Left ventricle myocardium inferior (tissue), 1 donor: ENCODE measurements around the gene AFDN. TPM values are rescaled to one million over a fixed set of nuclear protein-coding genes. Genes with fewer than 3 reads are reported as not detected.

Source experiments
- DNase-seq: peaks from one replicate; pipeline ENCODE4 v3.0.0-alpha.2; 2020
- H3K27ac ChIP-seq: fragments of 200-600 bp; replicated peaks from 2 replicates; pipeline ENCODE4 v1.8.0; 2021
- H3K27me3 ChIP-seq: fragments of 200-600 bp; 2 replicates; pipeline ENCODE4 v1.8.0; 2021; ENCODE audit warnings: low read depth
- H3K36me3 ChIP-seq: fragments of 200-600 bp; 2 replicates; pipeline ENCODE4 v1.8.0; 2021
- H3K4me1 ChIP-seq: fragments of 200-600 bp; 2 replicates; pipeline ENCODE4 v1.8.0; 2021
- H3K4me3 ChIP-seq: fragments of 200-600 bp; 2 replicates; pipeline ENCODE4 v1.8.0; 2021; ENCODE audit warnings: mild to moderate bottlenecking, moderate library complexity
- H3K9me3 ChIP-seq: fragments of 200-600 bp; replicated peaks from 2 replicates; pipeline ENCODE4 v1.8.0; 2021
- intact Hi-C: fragments of 100-400 bp; cut with micrococcal nuclease; formaldehyde crosslinking; loops from one replicate; pipeline ENCODE4 v1.11.0; 2022
- total RNA-seq: library from RNA; stranded (reverse); fragmentation: NEBNext Ultra II Directional; extraction: Animal tissue kit (Norgen Biotek cat#: 25700); gene quantifications from one replicate; pipeline ENCODE4 v1.2.1, GENCODE V29; 2021
- TF ChIP-seq, protein P1 (sequence below): fragments of 200-600 bp; IDR thresholded peaks from 2 replicates; pipeline ENCODE4 v1.8.0; 2021; ENCODE audit warnings: antibody characterized with exemption, mild to moderate bottlenecking, borderline replicate concordance
- donor health status: DM: no; HTN: yes; CAD: no; lungs with severe emphysema.

The AFDN gene
- total RNA-seq, 1 donor from 2014 or later: 54.9 TPM

GRCh38 chr6:167866642-167867041 is 39.9 kb downstream of the AFDN start:
- DNase-seq: no peak
- Histone ChIP-seq H3K9me3 (no peaks in the 10 kb centered on the region), H3K4me1 (peaks cover 7% of the 10 kb centered on the region), H3K36me3 (peaks cover 49% of the 10 kb centered on the region), H3K27me3 (no peaks in the 10 kb centered on the region), H3K4me3 (no peak overlapping the region), H3K27ac (no peak overlapping the region)
- intact Hi-C loops: no loop called here
- TF ChIP-seq, protein P1, sequence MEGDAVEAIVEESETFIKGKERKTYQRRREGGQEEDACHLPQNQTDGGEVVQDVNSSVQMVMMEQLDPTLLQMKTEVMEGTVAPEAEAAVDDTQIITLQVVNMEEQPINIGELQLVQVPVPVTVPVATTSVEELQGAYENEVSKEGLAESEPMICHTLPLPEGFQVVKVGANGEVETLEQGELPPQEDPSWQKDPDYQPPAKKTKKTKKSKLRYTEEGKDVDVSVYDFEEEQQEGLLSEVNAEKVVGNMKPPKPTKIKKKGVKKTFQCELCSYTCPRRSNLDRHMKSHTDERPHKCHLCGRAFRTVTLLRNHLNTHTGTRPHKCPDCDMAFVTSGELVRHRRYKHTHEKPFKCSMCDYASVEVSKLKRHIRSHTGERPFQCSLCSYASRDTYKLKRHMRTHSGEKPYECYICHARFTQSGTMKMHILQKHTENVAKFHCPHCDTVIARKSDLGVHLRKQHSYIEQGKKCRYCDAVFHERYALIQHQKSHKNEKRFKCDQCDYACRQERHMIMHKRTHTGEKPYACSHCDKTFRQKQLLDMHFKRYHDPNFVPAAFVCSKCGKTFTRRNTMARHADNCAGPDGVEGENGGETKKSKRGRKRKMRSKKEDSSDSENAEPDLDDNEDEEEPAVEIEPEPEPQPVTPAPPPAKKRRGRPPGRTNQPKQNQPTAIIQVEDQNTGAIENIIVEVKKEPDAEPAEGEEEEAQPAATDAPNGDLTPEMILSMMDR: no peak

GRCh38 chr6:167870321-167870720 is 43.6 kb downstream of the AFDN start:
- DNase-seq: no peak
- H3K27me3 ChIP-seq: no peaks in the 10 kb centered on the region
- TF ChIP-seq, protein P1: no peak
- H3K36me3 ChIP-seq: peaks cover 64% of the 10 kb centered on the region
- no peak overlapping the region for H3K4me3 ChIP-seq
- no peaks in the 10 kb centered on the region for H3K9me3 ChIP-seq
- H3K4me1 ChIP-seq: no peaks in the 10 kb centered on the region
- H3K27ac ChIP-seq: no peak overlapping the region
- intact Hi-C loops: no loop called here

- Histone ChIP-seq H3K4me1 (no peaks in the 10 kb centered on the region), H3K27me3 (no peaks in the 10 kb centered on the region), H3K9me3 (no peaks in the 10 kb centered on the region), H3K4me3 (no peak overlapping the region), H3K36me3 (peaks cover 68% of the 10 kb centered on the region), H3K27ac (no peak overlapping the region)
- no peak for DNase-seq
- TF ChIP-seq, protein P1: no peak
- intact Hi-C loops: no loop called here
These were observed 46.0 kb downstream of the AFDN start for GRCh38 chr6:167872538-167873210.

GRCh38 chr6:167877994-167878779 is 51.5 kb downstream of the AFDN start:
- intact Hi-C loops: no loop called here
- TF ChIP-seq, protein P1: no peak
- Histone ChIP-seq H3K27me3 (no peaks in the 10 kb centered on the region), H3K36me3 (peaks cover 66% of the 10 kb centered on the region), H3K27ac (no peak overlapping the region), H3K4me1 (peaks cover 18% of the 10 kb centered on the region), H3K9me3 (no peaks in the 10 kb centered on the region), H3K4me3 (no peak overlapping the region)
- no peak for DNase-seq

- Histone ChIP-seq H3K36me3 (peaks cover 62% of the 10 kb centered on the region), H3K4me1 (peaks cover 32% of the 10 kb centered on the region), H3K9me3 (no peaks in the 10 kb centered on the region), H3K27ac (no peak overlapping the region), H3K4me3 (no peak overlapping the region), H3K27me3 (no peaks in the 10 kb centered on the region)
- TF ChIP-seq, protein P1: no peak
- DNase-seq: no peak
- intact Hi-C loops: no loop called here
These were observed 52.9 kb downstream of the AFDN start for GRCh38 chr6:167879612-167880011.
